HG03060 (cell line): Measurements from ENCODE around the gene GNAS-AS1.

Source experiments
- ATAC-seq: cut with Tn5 transposase; IDR thresholded peaks from one replicate; pipeline ENCODE4 v1.9.1; 2021; ENCODE audit warnings: low read depth, moderate number of reproducible peaks; ENCODE audit not compliant: unreplicated experiment

GNAS-AS1 gene

DNA sequence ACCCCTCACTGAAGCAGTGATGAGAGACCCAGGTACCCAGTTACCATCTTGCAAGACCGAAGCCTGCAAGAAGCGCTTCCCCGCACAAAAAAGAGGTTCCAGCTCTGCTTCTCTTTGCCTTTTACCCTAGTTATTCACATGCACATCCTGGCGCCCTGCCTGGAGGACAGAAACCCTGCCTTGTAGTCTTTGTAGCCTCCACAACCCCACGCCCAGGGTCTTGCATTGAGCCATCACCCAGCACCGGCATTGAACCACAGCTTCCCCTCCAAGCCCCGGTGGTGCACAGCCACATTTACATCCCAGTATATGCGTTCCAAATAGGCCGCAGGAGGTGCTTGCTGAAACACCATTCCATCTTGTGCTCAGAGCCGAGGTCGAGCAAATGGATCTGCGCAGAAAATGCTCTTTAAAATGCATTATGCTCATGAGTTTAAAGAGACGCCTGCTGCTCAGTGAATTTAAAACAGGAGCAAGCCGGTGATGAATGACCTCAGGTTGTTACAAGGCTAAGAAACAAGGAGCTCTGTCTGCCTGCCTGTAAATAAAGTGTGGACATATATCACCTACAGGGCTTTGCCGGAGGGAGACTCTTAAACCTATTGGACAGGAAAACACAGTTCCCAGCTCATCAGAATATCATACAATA lies 61.7 kb downstream of the GNAS-AS1 start:
- ATAC-seq: no peak

DNA sequence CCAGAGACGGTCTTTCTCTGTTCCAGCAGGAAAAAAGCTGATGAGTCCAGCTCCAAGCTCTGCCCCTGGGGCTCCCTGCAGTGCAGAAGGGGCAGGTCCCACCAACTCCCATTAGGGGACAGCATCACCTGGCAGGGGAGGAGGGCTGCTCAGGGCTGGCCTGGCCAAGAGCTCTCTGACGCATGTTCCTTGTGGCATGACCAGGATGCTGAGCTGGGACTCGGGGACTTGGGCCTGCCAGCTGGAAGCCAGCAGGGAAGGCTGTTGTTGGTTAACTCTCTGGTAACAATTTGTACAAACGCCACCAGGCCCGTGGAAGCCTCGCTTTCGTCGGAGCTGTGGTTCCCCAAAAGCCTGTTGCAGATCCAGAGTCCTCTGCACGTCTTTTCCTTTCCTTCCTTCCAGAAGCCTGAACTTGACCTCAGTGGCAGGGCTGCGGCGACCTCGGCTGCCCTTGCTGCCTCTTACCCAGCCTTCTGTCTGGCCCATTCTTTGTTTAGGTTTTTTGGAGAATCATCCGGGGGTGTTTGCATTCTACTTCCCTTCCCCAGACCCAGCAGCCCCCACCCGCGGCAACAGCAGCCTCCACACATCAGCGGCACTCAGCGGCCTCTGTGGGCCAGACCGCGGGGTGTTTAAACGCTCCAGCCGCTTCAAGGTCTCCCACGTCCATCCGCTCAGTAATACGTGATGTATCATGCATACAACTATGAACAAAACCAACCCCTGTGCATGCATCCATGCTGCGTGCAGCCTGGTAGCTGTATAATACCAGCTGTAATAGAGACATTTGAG lies 63.3 kb downstream of the GNAS-AS1 start:
- no peak for ATAC-seq

DNA sequence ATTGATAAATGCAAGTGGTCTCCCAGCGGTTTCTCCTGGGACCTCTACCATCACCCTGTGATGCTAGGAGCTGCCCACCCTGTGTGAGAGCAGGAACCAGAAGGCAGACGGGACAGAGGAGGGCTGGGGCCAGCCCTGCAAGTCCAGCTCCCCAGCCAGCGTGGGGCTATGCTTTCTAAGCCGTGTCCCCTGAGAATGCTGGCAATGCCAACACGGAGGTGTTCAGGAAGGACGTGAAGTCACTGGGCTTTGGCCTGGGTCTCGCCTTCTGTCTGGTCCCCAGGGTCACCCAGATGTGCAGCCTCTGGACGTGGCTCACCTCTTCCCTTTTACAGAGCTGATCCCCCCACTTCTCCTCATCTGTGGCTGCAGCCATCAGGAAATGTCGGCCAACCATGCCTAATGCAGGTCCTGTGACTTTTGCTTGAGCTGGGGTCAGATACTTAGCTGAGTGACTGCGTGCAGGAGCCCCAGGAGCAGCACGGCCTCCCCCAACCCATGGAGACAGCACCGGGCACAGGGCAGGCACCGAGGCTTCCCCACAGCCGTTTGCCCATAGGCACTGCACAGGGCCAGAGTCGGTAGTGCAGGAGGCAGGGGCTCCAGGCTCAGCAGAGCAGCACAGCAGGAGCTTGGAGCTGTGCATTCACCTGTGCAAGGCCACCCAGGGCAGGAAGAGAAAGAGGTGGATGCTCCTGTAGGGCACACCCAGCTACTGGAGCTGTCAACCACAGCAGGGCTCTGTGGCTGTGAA lies 66.2 kb downstream of the GNAS-AS1 start:
- no peak for ATAC-seq

DNA sequence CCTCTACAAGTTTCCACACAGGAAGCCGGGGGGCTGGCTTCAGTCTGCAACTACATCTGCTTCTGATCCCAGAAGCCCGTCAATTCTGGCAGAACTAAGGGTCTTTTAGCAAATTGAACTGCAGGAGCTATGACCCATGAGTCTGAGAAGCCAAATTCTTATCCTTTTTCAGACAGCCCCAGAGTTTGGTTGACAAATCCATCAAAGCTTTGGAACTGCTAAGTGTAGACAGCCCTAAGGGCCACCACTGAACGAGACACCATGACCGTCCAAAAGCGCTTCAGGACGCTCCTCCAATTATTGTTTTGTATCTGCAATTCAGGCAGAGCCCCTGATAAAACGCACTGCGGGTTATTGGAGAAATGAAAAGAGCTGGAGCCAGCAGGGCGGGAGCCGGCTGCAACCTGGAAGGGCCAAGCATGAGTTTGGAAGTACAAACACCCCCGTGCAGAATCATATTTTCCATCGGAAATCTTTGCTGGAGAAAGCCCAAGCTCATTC lies 67.1 kb downstream of the GNAS-AS1 start:
- ATAC-seq: no peak

DNA sequence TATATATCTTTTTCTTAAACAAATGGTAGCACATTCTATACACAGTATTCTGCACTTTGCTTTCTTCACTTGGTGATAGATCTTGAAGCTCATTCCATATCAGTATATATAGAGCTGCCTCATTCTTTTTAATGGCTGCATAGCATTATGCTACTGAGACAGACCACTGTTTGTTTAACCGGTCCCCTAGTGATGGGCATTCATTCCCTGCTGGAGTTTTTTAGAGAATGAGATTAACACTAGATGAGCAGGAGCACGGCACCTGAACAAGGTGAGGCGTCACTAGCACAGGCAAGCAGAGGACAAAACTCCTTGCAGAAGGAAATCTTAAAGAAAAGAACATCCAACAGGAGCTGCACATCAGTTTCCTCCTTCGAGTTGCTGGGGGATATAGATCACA lies 69.6 kb downstream of the GNAS-AS1 start:
- no peak for ATAC-seq

DNA sequence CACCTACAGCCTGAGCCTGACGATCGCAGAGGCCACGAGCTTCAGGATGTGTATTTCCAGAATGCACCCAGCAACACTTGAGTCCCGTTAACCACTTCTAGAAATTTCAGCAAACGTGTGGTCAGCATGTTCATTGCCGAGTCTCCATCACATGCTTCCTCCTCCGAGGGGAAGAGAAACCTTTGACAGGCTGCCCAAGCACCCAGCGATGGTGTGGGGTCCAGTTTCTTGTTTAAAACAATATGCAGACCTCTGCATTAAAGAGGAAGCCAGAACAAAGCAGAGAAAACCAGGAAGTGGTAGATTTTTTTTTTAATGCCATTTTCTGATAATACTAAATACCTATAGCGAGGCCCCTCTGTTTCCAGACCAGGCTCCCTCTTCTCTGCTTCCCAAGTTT lies 71.9 kb downstream of the GNAS-AS1 start:
- no peak for ATAC-seq

DNA sequence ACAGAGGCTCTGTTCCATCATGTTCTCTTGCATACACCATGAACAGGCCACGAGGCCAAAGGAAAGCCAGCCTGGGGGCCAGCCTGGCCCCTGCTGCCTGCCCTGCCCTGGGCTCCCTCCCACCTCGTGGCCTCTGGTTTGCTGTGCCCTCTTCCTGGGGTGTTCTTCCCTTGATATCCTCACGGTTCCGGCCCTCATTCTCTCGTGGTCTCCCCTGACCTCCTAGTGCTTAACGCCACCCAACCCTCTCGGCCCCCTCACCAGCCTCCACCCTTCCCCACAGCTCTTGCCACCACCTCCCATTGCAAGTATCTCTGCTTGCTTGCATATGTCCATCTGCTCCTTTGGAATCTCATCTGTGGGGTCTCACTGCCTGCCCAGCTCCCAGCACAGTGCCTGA lies 73.0 kb downstream of the GNAS-AS1 start:
- no peak for ATAC-seq

DNA sequence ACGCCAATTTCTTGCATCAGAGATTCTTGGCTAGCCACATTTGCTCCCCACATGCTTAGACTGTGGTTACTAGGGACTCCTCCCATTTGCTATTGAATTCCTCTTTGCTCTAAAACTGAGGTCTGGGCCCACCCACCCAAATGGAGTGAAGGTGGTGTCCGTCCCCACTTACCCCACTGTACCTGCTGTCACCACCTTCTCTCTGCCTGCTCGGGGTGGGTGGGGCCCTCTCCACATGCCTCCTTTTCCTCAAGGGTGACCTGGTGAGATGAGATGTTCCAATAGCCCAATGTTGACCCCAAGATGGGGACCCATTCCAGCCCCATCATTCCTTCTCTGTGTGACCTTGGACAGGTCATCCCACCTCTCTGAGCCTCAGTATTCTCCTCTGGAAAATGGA lies 74.6 kb downstream of the GNAS-AS1 start:
- no peak for ATAC-seq

DNA sequence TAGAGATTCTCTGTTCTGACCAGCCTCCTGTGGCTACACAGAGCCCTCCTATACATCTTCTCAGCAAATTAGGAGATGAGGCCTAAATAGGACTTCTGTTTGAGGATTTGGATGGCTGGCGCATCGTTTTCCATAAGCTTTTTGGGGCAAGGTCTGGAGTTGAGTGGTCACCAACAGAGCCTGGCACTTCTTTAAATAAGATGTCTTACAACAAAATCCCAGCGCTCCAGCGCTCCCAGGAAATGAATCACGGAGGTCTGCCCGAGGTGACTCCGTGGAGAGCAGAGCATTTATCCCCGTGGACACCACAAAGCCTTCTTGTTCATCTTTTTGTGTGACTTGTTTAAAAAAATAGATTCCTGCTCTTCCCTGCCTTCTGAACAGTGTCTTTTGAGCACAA lies 75.3 kb downstream of the GNAS-AS1 start:
- ATAC-seq: no peak

DNA sequence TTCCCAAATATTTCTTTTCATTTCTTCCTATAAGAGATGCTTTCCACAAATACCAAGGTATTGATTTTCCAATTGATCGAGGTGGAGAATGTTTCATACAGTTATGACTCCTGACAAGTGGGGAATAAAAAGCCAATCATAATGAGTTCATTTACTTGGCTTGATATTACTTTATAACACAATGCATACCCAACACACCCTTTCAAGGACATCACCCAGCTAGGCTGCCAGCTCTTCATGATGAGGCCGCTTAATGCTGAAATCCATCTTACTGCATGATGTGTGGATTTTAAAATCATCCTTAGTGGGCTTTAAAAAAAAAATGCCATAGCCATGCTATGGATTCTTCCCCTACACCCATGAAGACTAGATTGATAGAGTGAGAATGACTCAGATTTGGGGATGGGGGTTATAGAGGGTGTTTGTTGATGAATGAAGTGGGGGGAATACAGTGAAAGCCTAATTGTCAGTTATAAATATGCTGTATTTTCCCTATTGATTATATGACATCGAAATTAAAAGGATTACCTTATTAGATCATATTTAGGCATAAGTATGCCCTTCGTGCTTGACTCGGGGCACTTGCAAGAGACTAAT lies 75.9 kb downstream of the GNAS-AS1 start:
- no peak for ATAC-seq

DNA sequence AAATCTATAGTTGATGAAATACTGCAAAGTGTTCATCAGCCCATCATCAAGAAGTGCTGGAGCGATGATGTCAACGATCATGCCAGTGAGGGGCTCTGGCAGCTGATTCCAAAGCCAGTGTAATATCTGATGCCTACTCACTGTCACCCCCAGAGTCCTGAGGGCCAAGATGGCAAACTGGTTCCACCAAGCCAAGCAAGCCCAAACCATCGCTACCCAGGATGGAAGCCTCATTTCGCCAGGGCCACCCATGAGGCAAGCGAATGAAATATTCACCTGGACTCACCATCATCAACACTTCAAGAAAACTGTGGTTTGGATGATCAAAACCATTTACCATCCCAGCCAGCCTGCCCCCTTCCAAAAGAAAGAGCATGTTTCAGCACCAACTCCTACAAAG lies 76.5 kb downstream of the GNAS-AS1 start:
- ATAC-seq: no peak

DNA sequence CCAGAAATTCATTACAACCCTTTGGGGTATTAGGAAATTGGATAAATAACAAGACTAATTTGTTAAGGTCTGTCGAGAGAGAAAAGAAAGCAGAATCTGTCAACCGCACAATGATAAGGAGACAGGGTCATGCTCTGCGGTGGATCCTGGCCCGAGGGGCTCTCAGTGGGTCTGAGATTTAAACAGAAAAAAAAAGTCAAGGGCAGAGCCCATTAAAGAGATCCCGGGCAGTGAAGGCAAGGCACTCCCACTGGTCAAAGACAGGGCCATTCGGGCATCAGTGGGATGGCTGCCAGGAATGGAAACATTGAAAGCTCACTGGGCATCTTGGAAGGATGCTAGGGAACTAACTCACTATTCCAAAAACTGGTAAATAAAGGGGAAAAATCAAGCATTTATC lies 77.9 kb downstream of the GNAS-AS1 start:
- no peak for ATAC-seq
